HepG2 (cell line): ENCODE measurements around the gene GH2. TPM values are rescaled to one million over a fixed set of nuclear protein-coding genes. Genes with fewer than 3 reads are reported as not detected.

Source experiments
- ATAC-seq: fragments of 200-7000 bp; cut with Tn5 transposase; 3 replicates; pipeline ENCODE4 v1.9.1; 2020; ENCODE audit warnings: mild to moderate bottlenecking, moderate library complexity
- BruUV-seq: library from RNA; stranded (reverse); fragments of 400-500 nt; replicated peaks from 2 replicates; lab custom pipeline; 2021; lab: Mats Ljungman, UMichigan
- CTCF ChIA-PET: fragments of 300-600 bp; formaldehyde crosslinking; extraction: SDS; loops from one replicate; lab custom pipeline; 2021; ENCODE audit warnings: low total read pairs, inconsistent platforms, low intra/inter-chr PET ratio; lab: Yijun Ruan, JAX
- POLR2A ChIA-PET: fragments of 350-600 bp; sonication (Branson Sonifier 250); formaldehyde crosslinking; loops from one replicate; lab custom pipeline; 2020; ENCODE audit warnings: antibody characterized with exemption, inconsistent platforms; lab: Yijun Ruan, JAX
- DNase-seq: peaks from one replicate; pipeline ENCODE4 v3.0.0-alpha.2; 2015; ENCODE audit warnings: low spot score
- FAIRE-seq: peaks from 3 replicates; lab custom pipeline; 2011; peaks lifted over from hg19 to GRCh38; lab: Jason Lieb, UNC
- H2AFZ ChIP-seq: one replicate; pipeline ENCODE4 v1.6.1; 2011; ENCODE audit warnings: low read length, inconsistent platforms
- H3K27ac ChIP-seq: fragments of 300-600 bp; 3 replicates; pipeline ENCODE4 v1.8.0; 2011; ENCODE audit warnings: mixed run types, mild to moderate bottlenecking, mixed read lengths, low read length, inconsistent platforms; ENCODE audit not compliant: insufficient read depth; ENCODE audit errors: extremely low read length
- H3K27me3 ChIP-seq, 2 experiments: fragments of 200-600 bp in 1 of 2; 2 replicates in 1 of 2; 3 replicates in 1 of 2; pipeline versions ENCODE4 v1.6.0 to v1.8.0; 2011; ENCODE audit warnings: low read length in 2 of 2, mild to moderate bottlenecking in 2 of 2, moderate library complexity in 2 of 2, inconsistent platforms in 1 of 2; ENCODE audit not compliant: insufficient read depth in 2 of 2, control insufficient read depth in 1 of 2
- H3K36me3 ChIP-seq, 2 experiments: fragments of 200-600 bp in 1 of 2; replicated peaks in 1 of 2; 2 replicates in 1 of 2; 3 replicates in 1 of 2; pipeline versions ENCODE4 v1.5.1 to v1.8.0; 2011; ENCODE audit warnings: low read length in 2 of 2, inconsistent platforms in 1 of 2; ENCODE audit not compliant: insufficient read depth in 2 of 2, control insufficient read depth in 1 of 2
- H3K4me1 ChIP-seq: 2 replicates; pipeline ENCODE4 v1.5.1; 2012; ENCODE audit warnings: low read length, inconsistent platforms; ENCODE audit not compliant: insufficient read depth
- H3K4me2 ChIP-seq: 2 replicates; pipeline ENCODE4 v1.6.0; 2011; ENCODE audit warnings: low read depth, low read length, inconsistent platforms
- H3K4me3 ChIP-seq, 3 experiments: fragments of 200-600 bp in 1 of 3; sonication (generic), shearing (Covaris generic) in 1 of 3; replicated peaks in 1 of 3; 2 replicates each; pipeline ENCODE4 v1.5.1; 2011 to 2016; ENCODE audit warnings: low read length in 3 of 3, inconsistent platforms in 2 of 3, low read depth in 2 of 3, mild to moderate bottlenecking in 2 of 3, control low read depth in 1 of 3, mixed read lengths in 1 of 3; ENCODE audit not compliant: insufficient read depth in 1 of 3
- H3K79me2 ChIP-seq: one replicate; pipeline ENCODE4 v1.6.1; 2011; ENCODE audit warnings: low read length, inconsistent platforms; ENCODE audit not compliant: insufficient read depth
- H3K9ac ChIP-seq: 2 replicates; pipeline ENCODE4 v1.6.0; 2011; ENCODE audit warnings: mild to moderate bottlenecking, low read depth, low read length, inconsistent platforms; ENCODE audit not compliant: insufficient read depth
- H3K9me3 ChIP-seq: 2 replicates; pipeline ENCODE4 v1.5.1; 2012; ENCODE audit warnings: mild to moderate bottlenecking, low read length
- H4K20me1 ChIP-seq: 2 replicates; pipeline ENCODE4 v1.6.0; 2011; ENCODE audit warnings: inconsistent platforms, mild to moderate bottlenecking, low read length, moderate library complexity; ENCODE audit not compliant: insufficient read depth
- BCL6 ChIP-seq: IDR thresholded peaks from 2 replicates; pipeline ENCODE4 v1.6.1; 2016; ENCODE audit warnings: missing genetic modification reagents, missing compliant biosample characterization
- CSRNP1 ChIP-seq: sonication (generic); formaldehyde crosslinking; IDR thresholded peaks from 2 replicates; pipeline ENCODE4 v1.8.1; 2023; ENCODE audit warnings: mild to moderate bottlenecking, missing genetic modification reagents
- JARID2 ChIP-seq: sonication (generic); formaldehyde crosslinking; IDR thresholded peaks from 2 replicates; pipeline ENCODE4 v1.8.1; 2023; ENCODE audit warnings: missing genetic modification reagents, inconsistent platforms; ENCODE audit not compliant: insufficient replicate concordance
- ZNF501 ChIP-seq: sonication (generic); formaldehyde crosslinking; IDR thresholded peaks from 2 replicates; pipeline ENCODE4 v1.5.1; 2020; ENCODE audit warnings: mild to moderate bottlenecking, moderate library complexity, missing genetic modification reagents
- WGBS: methylation state at CpG from one replicate; pipeline ENCODE4 v1.1.6; 2017; ENCODE audit warnings: low lambda C conversion rate; 5-methylcytosine and 5-hydroxymethylcytosine counted together
- in situ Hi-C: cut with HindIII; loops from 2 replicates; pipeline ENCODE4 v1.10.0; 2017; ENCODE audit warnings: low pct_unique_long_range_greater_than_20kb; ENCODE audit not compliant: extremely low pct_ligation_motif_present
- intact Hi-C: fragments of 100-400 bp; cut with micrococcal nuclease; formaldehyde crosslinking; loops from one replicate; pipeline ENCODE4 v1.10.0; 2022; ENCODE audit not compliant: unreplicated experiment
- polyA plus RNA-seq, 8 experiments: library from polyadenylated mRNA; depleted of rRNA in 3 of 8; stranded (reverse) in 7 of 8; unstranded in 1 of 8; fragments of >200 nt; fragmentation: Illumina TruSeq in 4 of 8; extraction: Trizol in 4 of 8; gene quantifications; 2 replicates each; pipeline versions ENCODE4 v1.2.1 to v1.2.3, GENCODE V29; 2011 to 2016; ENCODE audit warnings: low read depth in 4 of 8, missing spikeins in 1 of 8, mixed read lengths in 1 of 8; ENCODE audit not compliant: insufficient read depth in 1 of 8
- total RNA-seq, 5 experiments: library from RNA; depleted of rRNA; stranded (reverse); fragments of >200 nt; fragmentation: Illumina TruSeq; extraction: Trizol; gene quantifications; 2 replicates each; pipeline ENCODE4 v1.2.3, GENCODE V29; 2016; ENCODE audit warnings: low read depth in 1 of 5

GH2 gene
- total and polyA plus RNA-seq, 2 of the 13 experiments (the other 11 are each of a cell fraction or from before 2014, with no cell fraction given), result not detected

DNA sequence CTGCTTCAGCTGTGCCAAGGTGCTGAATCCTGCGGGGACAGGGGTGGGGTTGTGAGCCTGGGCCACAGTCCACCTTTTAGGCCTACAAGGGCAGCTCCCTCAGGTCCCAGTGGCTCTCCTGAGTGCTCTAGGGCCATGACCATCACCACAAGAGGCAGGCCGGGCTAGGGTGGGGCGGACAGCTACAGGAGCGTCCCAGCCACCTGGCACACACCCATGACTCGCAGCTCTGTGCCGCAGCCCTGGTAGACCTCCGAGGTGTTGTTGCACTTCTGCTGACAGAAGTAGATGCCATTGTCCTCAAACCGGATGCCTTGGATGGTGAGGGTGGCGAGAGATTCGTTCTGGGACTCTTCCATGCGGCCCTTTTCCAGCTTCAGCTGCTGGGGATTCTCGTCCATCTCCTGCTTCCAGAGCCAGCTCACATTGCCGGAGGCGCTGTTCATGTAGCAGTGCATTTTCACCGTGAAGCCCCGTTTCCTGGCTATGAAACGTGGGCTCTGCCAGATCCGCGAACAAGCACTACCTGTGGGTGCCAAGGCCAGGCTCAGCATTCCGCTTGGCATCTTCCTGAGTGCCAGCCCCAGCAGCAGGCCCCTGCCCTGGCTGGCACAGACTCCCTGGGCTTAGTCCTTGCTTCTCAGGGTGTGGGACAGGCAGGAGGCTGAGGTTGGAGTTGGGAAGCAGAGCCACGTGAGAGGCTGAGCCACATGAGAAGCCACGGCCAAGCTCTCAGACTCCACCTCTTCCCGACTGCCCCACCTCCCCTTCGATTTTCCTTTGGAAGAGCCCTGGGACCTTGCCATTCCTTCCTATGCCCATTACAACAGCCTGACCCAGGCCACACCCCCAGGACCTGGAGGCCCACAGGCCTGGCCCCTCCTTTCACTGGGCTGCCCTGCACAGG lies 48.4 kb upstream of the GH2 start:
- in situ Hi-C loops (loop anchor here (10.0 kb wide), 1 partner anchor 205 kb away; the partner anchor contains the start of gene ERN1), intact Hi-C loops (no loop called here)
- Histone ChIP-seq H3K9ac (no peak overlapping the region), H3K4me3 (no peak overlapping the region; a peak in 1 of 6 replicates), H3K4me2 (peak overlapping the region; percentile 10; the same call in 1 of the 2 replicates), H3K36me3 (no peaks in the 10 kb centered on the region), H3K27ac (no peak overlapping the region), H3K79me2 (no peaks in the 10 kb centered on the region), H2AFZ (no peak overlapping the region), H3K27me3 (peaks cover 19 to 81% of the 10 kb centered on the region in 2 experiments), H4K20me1 (no peaks in the 10 kb centered on the region; the same call in 1 of the 2 replicates), H3K4me1 (peaks cover 21% of the 10 kb centered on the region), H3K9me3 (no peaks in the 10 kb centered on the region)
- CTCF ChIA-PET, result no interaction called here
- ATAC-seq (peak; percentile 65), DNase-seq (no peak), FAIRE-seq (no peak)
- no TSS peak for BruUV-seq
- TF ChIP-seq JARID2 (CRISPR knock-in tag) (no peak), CSRNP1 (CRISPR knock-in tag) (0 out of 2 replicates have a peak, but pooled peaks have one; percentile 32), ZNF501 (CRISPR knock-in tag) (0 out of 2 replicates have a peak, but pooled peaks have one; percentile 20), BCL6 (CRISPR knock-in tag) (peak; percentile 60; the same call in 1 of the 2 replicates)
- POLR2A ChIA-PET, result no interaction called here
- WGBS, result 43% methylated on average over 17 of the region's 24 CpGs
